ENCODE results near the gene TBX19. TPM values are rescaled to one million over a fixed set of nuclear protein-coding genes. Genes with fewer than 3 reads are reported as not detected.

TBX19 gene
- total RNA-seq, 4 donors from 2014 or later = 0.76 to 2.5 (median 1.3) TPM

- H3K36me3 ChIP-seq = no peaks in the 10 kb centered on the region
- no peaks in the 10 kb centered on the region for H3K27me3 ChIP-seq
- no peak for DNase-seq
- no peak overlapping the region for H3K4me3 ChIP-seq
- H3K27ac ChIP-seq = no peak overlapping the region
- H3K9me3 ChIP-seq = no peaks in the 10 kb centered on the region
- no peaks in the 10 kb centered on the region for H3K4me1 ChIP-seq
- TF ChIP-seq CTCF (IDR thresholded peaks at IDR 0.05) (no peak), POLR2A (IDR thresholded peaks at IDR 0.05) (no peak)
Observed at GRCh38 chr1:168291222-168291837, 10.7 kb downstream of the TBX19 start.

- H3K36me3 ChIP-seq = no peaks in the 10 kb centered on the region
- no peaks in the 10 kb centered on the region for H3K9me3 ChIP-seq
- no peak overlapping the region for H3K27ac ChIP-seq
- H3K4me1 ChIP-seq = no peaks in the 10 kb centered on the region
- DNase-seq = no peak
- no peak for TF ChIP-seq POLR2A (IDR thresholded peaks at IDR 0.05)
- no peak for TF ChIP-seq CTCF (IDR thresholded peaks at IDR 0.05)
- no peaks in the 10 kb centered on the region for H3K27me3 ChIP-seq
- no peak overlapping the region for H3K4me3 ChIP-seq
Observed at GRCh38 chr1:168293356-168293755, 12.7 kb downstream of the TBX19 start.

GRCh38 chr1:168295411-168296114 is 14.9 kb downstream of the TBX19 start:
- Histone ChIP-seq H3K27me3 (no peaks in the 10 kb centered on the region), H3K4me3 (no peak overlapping the region), H3K36me3 (no peaks in the 10 kb centered on the region), H3K27ac (no peak overlapping the region), H3K4me1 (no peaks in the 10 kb centered on the region), H3K9me3 (no peaks in the 10 kb centered on the region)
- DNase-seq = no peak
- TF ChIP-seq POLR2A (IDR thresholded peaks at IDR 0.05) (no peak), CTCF (IDR thresholded peaks at IDR 0.05) (no peak)

GRCh38 chr1:168297019-168297730 is 16.5 kb downstream of the TBX19 start:
- no peaks in the 10 kb centered on the region for H3K36me3 ChIP-seq
- H3K27me3 ChIP-seq = no peaks in the 10 kb centered on the region
- no peaks in the 10 kb centered on the region for H3K9me3 ChIP-seq
- H3K27ac ChIP-seq = no peak overlapping the region
- DNase-seq = no peak
- no peaks in the 10 kb centered on the region for H3K4me1 ChIP-seq
- H3K4me3 ChIP-seq = no peak overlapping the region
- no peak for TF ChIP-seq POLR2A (IDR thresholded peaks at IDR 0.05)
- TF ChIP-seq CTCF (IDR thresholded peaks at IDR 0.05) = no peak

GRCh38 chr1:168298446-168298845 is 17.8 kb downstream of the TBX19 start:
- no peak for TF ChIP-seq POLR2A (IDR thresholded peaks at IDR 0.05)
- no peak for TF ChIP-seq CTCF (IDR thresholded peaks at IDR 0.05)
- DNase-seq = no peak
- no peaks in the 10 kb centered on the region for H3K4me1 ChIP-seq
- no peaks in the 10 kb centered on the region for H3K36me3 ChIP-seq
- H3K27ac ChIP-seq = no peak overlapping the region
- no peaks in the 10 kb centered on the region for H3K27me3 ChIP-seq
- no peaks in the 10 kb centered on the region for H3K9me3 ChIP-seq
- no peak overlapping the region for H3K4me3 ChIP-seq

All from Peyer's patch (tissue), 4 donors.